Gastroesophageal sphincter (tissue), 4 donors: ENCODE data around the gene SLC7A1. TPM values are rescaled to one million over a fixed set of nuclear protein-coding genes. Genes with fewer than 3 reads are reported as not detected.

Experiments used
- ATAC-seq: fragments of 150-250 bp; one replicate; pipeline ENCODE4 v1.9.1; 2016; ENCODE audit warnings: mild to moderate bottlenecking, moderate library complexity
- H3K27ac ChIP-seq, 4 donors: fragments of 200-600 bp; sonication (generic) in 3 of 4; 1 replicate in 3 of 4; 2 replicates in 1 of 4; pipeline ENCODE4 v1.5.1; 2016 to 2019
- H3K27me3 ChIP-seq: fragments of 200-600 bp; sonication (generic); one replicate; pipeline ENCODE4 v1.5.1; 2019
- H3K36me3 ChIP-seq, 2 donors: fragments of 200-600 bp; sonication (generic); one replicate each; pipeline ENCODE4 v1.5.1; 2019; ENCODE audit warnings: control low read depth in 1 of 2
- H3K4me1 ChIP-seq, 3 donors: fragments of 200-600 bp; sonication (generic); 1 replicate in 2 of 3; 2 replicates in 1 of 3; pipeline ENCODE4 v1.5.1; 2016 to 2019; ENCODE audit warnings: control low read depth in 2 of 3
- H3K4me3 ChIP-seq, 2 donors: fragments of 200-600 bp; sonication (generic); one replicate each; pipeline ENCODE4 v1.5.1; 2019; ENCODE audit warnings: mild to moderate bottlenecking in 1 of 2, moderate library complexity in 1 of 2
- H3K9me3 ChIP-seq, 3 donors: fragments of 200-600 bp; sonication (generic); one replicate each; pipeline ENCODE4 v1.5.1; 2017 to 2019; ENCODE audit warnings: control low read depth in 2 of 3
- EP300 ChIP-seq: sonication (generic); formaldehyde crosslinking; IDR thresholded peaks from one replicate; pipeline ENCODE4 v1.6.1; 2017; ENCODE audit warnings: antibody characterized with exemption, mild to moderate bottlenecking
- POLR2A ChIP-seq, 2 donors: fragments of 450-650 bp; IDR thresholded peaks; one replicate each; pipeline ENCODE4 v1.6.1; 2017; ENCODE audit warnings: antibody characterized with exemption in 2 of 2, mild to moderate bottlenecking in 2 of 2, moderate library complexity in 1 of 2
- POLR2AphosphoS5 ChIP-seq: sonication (generic); formaldehyde crosslinking; IDR thresholded peaks from one replicate; pipeline ENCODE4 v1.6.1; 2017; ENCODE audit warnings: antibody characterized with exemption
- WGBS, 2 donors: methylation state at CpG; one replicate each; pipeline ENCODE4 v1.1.5; 2018; ENCODE audit warnings: low coverage in 1 of 2; 5-methylcytosine and 5-hydroxymethylcytosine counted together
- total RNA-seq, 4 donors: library from RNA; depleted of rRNA; stranded (reverse); fragments of >200 nt; gene quantifications; one replicate each; pipeline ENCODE4 v1.1.0, GENCODE V29; 2016
- TF ChIP-seq, protein P1 (sequence below), 4 experiments: fragments of 200-600 bp in 2 of 4; fragments of 450-650 bp in 2 of 4; sonication (generic) in 1 of 4; IDR thresholded peaks; one replicate each; pipeline ENCODE4 v1.5.1; 2017 to 2019; ENCODE audit warnings: antibody characterized with exemption in 4 of 4, mild to moderate bottlenecking in 2 of 4, moderate library complexity in 2 of 4

Gene SLC7A1
- total RNA-seq, 4 donors from 2014 or later, result 13.5 to 33.8 (median 22.1) TPM

DNA sequence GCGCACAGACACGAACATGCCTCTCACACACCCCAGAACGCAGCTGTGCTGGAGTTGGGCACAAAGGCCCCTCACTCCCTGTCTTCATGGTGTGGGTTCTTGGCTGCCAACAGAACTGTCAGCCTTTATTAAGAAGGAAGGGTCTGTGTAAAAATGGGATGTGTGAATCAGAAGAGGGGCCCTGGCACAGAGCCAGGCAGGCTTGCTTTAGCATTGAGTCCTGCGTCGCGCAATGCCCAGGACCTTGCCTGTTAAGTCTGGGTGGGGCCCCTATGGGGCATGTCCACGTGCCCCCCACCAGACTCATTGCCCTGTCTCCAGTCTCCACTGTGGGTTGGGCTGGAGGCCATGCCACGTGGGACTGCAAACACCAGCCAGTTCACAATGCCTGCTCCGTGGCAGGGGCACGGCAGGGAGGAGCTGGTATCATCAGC, 84.8 kb downstream of the SLC7A1 start:
- H3K27me3 ChIP-seq, result peaks cover 5% of the 10 kb centered on the region
- peak overlapping the region in 1 of 4 donors; percentile 64 for H3K27ac ChIP-seq
- H3K36me3 ChIP-seq, result peaks cover 0 to 29% of the 10 kb centered on the region in 2 donors
- H3K4me3 ChIP-seq, result no peak overlapping the region
- WGBS, 2 donors, result 61% methylated on average over 4 of the region's 10 CpGs; no CpG with 5 or more reads in 1 of the 2 donors
- no peak for ATAC-seq
- H3K9me3 ChIP-seq, result no peaks in the 10 kb centered on the region
- peaks cover 0 to 43% (median 13%) of the 10 kb centered on the region in 3 donors for H3K4me1 ChIP-seq
- no peak for TF ChIP-seq POLR2A (IDR thresholded peaks at IDR 0.05)
- TF ChIP-seq, protein P1, sequence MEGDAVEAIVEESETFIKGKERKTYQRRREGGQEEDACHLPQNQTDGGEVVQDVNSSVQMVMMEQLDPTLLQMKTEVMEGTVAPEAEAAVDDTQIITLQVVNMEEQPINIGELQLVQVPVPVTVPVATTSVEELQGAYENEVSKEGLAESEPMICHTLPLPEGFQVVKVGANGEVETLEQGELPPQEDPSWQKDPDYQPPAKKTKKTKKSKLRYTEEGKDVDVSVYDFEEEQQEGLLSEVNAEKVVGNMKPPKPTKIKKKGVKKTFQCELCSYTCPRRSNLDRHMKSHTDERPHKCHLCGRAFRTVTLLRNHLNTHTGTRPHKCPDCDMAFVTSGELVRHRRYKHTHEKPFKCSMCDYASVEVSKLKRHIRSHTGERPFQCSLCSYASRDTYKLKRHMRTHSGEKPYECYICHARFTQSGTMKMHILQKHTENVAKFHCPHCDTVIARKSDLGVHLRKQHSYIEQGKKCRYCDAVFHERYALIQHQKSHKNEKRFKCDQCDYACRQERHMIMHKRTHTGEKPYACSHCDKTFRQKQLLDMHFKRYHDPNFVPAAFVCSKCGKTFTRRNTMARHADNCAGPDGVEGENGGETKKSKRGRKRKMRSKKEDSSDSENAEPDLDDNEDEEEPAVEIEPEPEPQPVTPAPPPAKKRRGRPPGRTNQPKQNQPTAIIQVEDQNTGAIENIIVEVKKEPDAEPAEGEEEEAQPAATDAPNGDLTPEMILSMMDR (IDR thresholded peaks at IDR 0.05), result no peak
- TF ChIP-seq EP300, result no peak
- TF ChIP-seq POLR2AphosphoS5, result no peak

DNA sequence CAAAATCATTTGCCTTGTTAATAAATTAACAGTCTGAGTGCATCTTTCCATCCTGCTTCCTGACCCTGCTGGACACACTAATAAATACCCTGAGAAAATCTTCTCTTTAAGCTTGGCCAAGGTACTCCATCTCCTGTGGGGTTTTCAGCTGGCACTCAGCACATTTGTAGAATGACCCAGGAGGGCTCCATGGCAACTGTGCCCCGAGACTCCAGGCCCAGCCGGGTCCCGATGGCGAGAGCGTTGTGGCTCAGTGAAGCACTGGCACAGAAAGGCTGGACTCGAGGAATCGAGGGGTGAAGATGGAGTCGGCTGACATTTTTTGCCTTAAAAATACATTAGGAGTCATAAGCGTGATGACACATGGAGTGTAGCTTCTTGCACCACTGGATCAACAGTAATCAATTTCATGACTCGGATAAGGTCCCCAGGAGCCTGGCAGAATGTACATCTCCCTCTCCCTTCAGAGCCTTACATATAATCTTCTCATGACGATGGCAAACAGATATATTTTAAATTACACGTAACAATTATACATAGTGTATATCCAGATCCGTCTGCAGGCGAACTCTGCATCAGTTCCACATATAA, 85.4 kb downstream of the SLC7A1 start:
- TF ChIP-seq EP300 (no peak), POLR2A (IDR thresholded peaks at IDR 0.05) (no peak), POLR2AphosphoS5 (no peak)
- TF ChIP-seq, protein P1 (IDR thresholded peaks at IDR 0.05), result no peak
- no peak overlapping the region for H3K4me3 ChIP-seq
- H3K9me3 ChIP-seq, result no peaks in the 10 kb centered on the region
- peaks cover 0 to 23% of the 10 kb centered on the region in 2 donors for H3K36me3 ChIP-seq
- H3K4me1 ChIP-seq, result peaks cover 0 to 43% (median 13%) of the 10 kb centered on the region in 3 donors
- peaks cover 5% of the 10 kb centered on the region for H3K27me3 ChIP-seq
- no peak overlapping the region for H3K27ac ChIP-seq
- WGBS, 2 donors, result 69 to 86% methylated on average over 4 to 14 of the region's 14 CpGs
- ATAC-seq, result no peak

DNA sequence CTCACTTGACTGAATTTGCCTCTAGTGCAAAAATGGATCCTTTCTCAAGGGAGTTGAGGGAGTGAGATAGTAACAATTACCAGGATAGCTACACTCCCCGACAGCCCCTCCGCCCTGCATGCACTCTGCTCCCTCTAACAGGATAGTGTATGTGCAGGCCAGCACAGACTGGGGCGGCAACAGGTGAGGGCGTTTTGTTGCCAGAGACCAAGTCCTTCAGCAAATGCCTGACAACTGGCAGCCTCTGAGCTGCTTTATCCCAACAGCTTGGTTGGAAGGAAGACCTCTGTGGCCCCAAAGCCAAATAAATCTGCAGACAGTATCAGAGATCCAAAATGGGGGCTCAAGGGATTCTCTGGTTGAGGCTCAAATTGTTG, 86.6 kb downstream of the SLC7A1 start:
- peaks cover 0 to 11% of the 10 kb centered on the region in 2 donors for H3K36me3 ChIP-seq
- peaks cover 0 to 43% (median 13%) of the 10 kb centered on the region in 3 donors for H3K4me1 ChIP-seq
- H3K4me3 ChIP-seq, result no peak overlapping the region
- H3K9me3 ChIP-seq, result no peaks in the 10 kb centered on the region
- WGBS, 2 donors, result 100% methylated on average over 1 to 2 of the region's 4 CpGs
- TF ChIP-seq, protein P1 (IDR thresholded peaks at IDR 0.05), result no peak
- TF ChIP-seq POLR2A (IDR thresholded peaks at IDR 0.05) (no peak), EP300 (no peak), POLR2AphosphoS5 (no peak)
- peak overlapping the region in 1 of 4 donors; percentile 48 for H3K27ac ChIP-seq
- peaks cover 5% of the 10 kb centered on the region for H3K27me3 ChIP-seq
- ATAC-seq, result no peak

DNA sequence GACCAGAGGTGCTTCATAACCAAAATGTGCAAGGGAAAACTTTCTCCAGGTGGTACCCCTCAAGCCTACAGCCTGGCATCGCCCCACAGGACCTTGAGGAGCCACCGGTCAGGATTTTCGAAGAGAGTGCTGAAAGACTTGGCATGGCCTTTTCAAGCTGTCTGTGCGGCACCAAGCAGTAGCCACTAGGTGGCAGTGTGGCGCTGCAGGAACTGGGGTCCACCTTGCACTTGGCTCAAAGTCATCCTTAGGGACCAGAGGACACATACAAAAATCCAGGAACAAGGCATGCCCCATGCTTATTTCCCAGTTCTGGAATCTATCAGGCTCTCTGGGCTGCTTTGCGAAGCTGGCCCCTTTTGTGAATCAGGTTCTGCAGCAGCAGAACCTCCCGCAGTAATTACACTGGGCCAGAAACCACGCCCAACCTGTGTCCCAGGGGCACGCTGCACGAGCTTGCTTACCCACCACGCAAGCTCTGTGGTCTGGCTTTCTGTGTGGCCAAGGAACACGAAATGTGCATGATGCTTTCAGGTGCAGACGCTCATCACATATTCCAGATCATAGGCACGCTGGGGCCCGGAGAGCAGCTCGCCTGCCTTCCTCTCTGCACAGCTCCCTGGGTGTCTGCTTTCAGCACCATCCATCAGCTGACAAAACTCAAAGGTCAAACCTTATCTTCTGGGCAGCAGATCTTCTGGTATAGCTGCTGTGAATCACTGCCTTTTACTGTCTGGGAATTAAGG, 87.2 kb downstream of the SLC7A1 start:
- ATAC-seq, result peak; percentile 72
- Histone ChIP-seq H3K27me3 (peaks cover 5% of the 10 kb centered on the region), H3K9me3 (no peaks in the 10 kb centered on the region), H3K4me3 (no peak overlapping the region), H3K4me1 (peaks cover 0 to 43% (median 13%) of the 10 kb centered on the region in 3 donors), H3K36me3 (peaks cover 0 to 5% of the 10 kb centered on the region in 2 donors), H3K27ac (peak overlapping the region in 2 of 4 donors; percentile 48 to 54)
- TF ChIP-seq, protein P1 (IDR thresholded peaks at IDR 0.05), result peak in 3 of 4 experiments; percentile 92 to 97 (median 97)
- TF ChIP-seq POLR2AphosphoS5, result peak; percentile 57
- no peak for TF ChIP-seq POLR2A (IDR thresholded peaks at IDR 0.05)
- no peak for TF ChIP-seq EP300
- WGBS, 2 donors, result 0 to 18% methylated on average over 1 to 2 of the region's 16 CpGs
